Measurements from ENCODE around the gene NALF2.

The NALF2 gene

DNA sequence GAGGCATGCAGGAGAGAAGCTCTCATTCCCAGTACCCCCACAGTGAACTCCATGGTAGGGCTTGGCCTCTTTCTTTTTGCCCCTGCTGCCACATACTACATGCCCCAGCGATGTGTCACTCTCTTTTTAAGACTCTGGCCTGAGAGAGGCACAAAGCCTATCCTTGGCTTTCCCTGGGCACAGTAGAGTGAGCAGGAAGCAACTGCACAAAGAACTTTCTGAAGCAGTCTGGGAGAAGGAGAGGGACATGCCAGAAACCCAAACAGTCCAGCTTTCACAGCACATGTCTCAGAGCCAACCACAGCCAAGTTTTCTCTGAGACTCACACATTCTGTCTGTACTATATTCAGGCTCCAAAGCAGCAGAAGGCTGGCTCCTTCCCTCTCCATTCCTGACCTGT, 7.9 kb upstream of the NALF2 start:
- no peak for DNase-seq (ENCODE audit: low read depth)
- TF ChIP-seq, protein P1, sequence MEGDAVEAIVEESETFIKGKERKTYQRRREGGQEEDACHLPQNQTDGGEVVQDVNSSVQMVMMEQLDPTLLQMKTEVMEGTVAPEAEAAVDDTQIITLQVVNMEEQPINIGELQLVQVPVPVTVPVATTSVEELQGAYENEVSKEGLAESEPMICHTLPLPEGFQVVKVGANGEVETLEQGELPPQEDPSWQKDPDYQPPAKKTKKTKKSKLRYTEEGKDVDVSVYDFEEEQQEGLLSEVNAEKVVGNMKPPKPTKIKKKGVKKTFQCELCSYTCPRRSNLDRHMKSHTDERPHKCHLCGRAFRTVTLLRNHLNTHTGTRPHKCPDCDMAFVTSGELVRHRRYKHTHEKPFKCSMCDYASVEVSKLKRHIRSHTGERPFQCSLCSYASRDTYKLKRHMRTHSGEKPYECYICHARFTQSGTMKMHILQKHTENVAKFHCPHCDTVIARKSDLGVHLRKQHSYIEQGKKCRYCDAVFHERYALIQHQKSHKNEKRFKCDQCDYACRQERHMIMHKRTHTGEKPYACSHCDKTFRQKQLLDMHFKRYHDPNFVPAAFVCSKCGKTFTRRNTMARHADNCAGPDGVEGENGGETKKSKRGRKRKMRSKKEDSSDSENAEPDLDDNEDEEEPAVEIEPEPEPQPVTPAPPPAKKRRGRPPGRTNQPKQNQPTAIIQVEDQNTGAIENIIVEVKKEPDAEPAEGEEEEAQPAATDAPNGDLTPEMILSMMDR (IDR thresholded peaks at IDR 0.05; ENCODE audit: low read length, missing control alignments): no peak
- H3K4me3 ChIP-seq (replicated peaks; ENCODE audit: low read depth, low read length): no peak overlapping the region

DNA sequence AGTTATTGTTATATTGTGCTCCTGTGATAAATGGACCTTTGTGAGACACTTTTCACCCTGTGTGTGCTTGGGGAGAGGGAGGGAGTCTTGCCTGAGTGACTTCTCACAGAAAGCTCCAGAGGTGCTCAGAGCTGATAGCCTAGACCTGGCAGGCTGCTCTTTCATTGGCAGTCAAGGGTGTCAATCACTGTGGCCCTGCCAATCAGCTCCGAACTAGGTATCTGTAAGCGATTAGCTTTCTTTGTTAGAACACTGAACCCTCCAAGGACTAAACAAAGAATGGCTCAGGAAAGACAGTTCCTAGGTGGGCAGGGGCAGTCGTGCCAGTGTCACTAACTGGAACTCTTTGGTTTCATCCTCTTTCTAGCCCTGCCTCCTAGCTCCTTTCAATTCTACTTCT, 2.7 kb upstream of the NALF2 start:
- DNase-seq (ENCODE audit: low read depth): peak; percentile 12
- no peak overlapping the region for H3K4me3 ChIP-seq (replicated peaks; ENCODE audit: low read depth, low read length)
- TF ChIP-seq, protein P1 (IDR thresholded peaks at IDR 0.05; ENCODE audit: low read length, missing control alignments): no peak

DNA sequence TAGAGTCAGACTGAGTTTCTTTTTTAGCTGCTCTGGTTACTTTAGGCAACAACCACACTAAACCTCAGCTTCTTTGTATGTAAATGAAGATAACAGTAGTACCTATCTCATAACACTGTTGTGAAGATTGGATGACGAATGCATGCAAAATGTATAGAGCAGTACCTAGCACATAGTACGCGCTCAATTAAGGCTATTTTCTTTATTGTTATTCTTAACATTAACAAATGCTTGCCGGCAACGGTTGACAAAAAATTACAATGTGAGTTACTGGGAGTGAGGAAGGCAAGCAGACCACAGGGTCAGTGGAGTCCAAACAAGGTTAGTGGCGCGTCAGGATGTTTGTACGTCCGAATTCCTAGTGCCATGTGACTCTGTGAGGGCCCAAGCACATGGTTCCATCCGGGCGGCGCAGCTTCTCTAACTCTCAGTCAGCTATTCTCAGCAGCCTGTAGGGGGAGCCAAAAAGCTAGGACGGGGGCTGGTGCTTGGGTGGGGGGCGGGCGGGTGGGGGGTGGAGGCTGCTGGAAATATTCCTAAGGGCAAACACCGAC, 821 bp upstream of the NALF2 start:
- no peak overlapping the region for H3K4me3 ChIP-seq (replicated peaks; ENCODE audit: low read depth, low read length)
- DNase-seq (ENCODE audit: low read depth): peak; percentile 50
- TF ChIP-seq, protein P1 (IDR thresholded peaks at IDR 0.05; ENCODE audit: low read length, missing control alignments): peak; percentile 25

DNA sequence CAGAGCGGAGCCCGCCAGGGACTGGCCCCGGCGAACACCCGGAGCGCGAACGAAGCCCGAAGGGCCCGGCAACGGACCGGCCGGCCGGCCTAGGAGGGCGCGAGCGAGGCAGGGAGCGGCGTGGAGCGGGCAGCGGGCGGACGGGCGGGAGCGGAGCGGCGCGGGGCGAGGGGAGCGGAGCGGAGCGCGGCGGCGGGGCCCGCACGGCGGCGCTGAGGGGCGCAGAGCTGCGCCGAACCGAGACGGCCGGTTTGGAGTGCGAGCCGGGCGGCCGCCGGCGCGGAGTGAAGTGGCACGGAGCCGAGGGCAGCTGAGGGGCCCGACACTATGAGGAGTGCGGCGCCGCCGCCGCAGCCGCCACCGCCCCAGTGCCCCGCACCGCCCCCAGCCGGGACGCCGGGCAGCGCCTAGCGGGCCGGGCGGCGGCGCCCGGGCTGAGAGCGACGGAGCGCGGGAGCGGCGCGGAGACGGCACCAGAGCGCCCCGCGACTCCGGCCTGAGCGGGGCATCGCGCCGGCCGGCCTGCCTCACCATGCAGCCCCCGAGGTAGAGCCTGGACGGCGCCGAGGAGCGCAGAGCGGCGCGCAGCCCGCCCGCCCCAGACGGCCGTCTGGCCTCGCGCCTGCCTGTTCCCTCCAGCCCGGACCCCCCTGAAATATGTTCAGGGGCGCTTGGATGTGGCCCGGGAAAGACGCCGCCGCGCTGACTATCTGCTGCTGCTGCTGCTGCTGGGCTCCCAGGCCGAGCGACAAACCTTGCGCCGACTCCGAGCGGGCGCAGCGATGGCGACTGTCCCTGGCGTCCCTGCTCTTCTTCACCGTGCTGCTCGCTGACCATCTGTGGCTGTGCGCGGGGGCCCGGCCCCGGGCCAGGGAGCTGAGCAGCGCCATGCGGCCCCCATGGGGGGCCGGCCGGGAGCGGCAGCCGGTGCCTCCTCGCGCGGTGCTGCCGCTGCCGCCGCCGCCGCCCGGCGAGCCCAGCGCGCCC, 793 bp downstream of the NALF2 start:
- DNase-seq (ENCODE audit: low read depth): no peak
- TF ChIP-seq, protein P1 (IDR thresholded peaks at IDR 0.05; ENCODE audit: low read length, missing control alignments): no peak
- H3K4me3 ChIP-seq (replicated peaks; ENCODE audit: low read depth, low read length): peak overlapping the region; percentile 60

DNA sequence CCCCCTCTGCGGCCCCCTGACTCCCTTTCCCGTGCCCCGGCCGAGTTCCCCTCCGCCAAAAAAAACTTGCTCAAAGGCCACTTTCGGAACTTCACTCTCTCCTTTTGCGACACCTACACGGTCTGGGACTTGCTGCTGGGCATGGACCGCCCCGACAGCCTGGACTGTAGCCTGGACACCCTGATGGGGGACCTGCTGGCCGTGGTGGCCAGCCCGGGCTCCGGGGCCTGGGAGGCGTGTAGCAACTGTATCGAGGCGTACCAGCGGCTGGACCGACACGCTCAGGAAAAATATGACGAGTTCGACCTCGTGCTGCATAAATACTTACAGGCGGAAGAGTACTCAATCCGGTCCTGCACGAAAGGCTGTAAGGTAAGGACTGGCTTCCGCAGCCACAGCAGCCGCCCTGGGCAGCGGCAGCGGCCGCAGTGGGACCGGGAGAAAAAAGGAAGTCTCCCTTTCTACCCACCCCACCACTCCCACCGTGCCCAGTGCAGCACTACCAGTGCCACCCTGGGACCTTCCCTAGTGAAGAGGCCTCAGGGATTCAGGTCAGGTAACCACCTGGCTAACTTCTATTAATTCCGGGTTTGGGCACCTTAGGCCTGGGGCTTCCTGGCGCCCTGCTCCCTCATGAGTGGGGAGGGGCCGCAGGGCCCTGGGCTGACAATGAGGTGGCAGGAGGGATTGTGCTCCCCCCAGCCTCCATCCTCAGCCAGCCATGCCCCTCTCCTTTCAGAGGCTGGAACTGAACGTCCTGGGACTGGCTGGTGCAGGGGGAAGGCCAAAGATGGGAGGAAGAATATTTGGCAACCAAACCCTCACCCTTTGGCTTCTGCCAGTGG, 1.9 kb downstream of the NALF2 start:
- H3K4me3 ChIP-seq (replicated peaks; ENCODE audit: low read depth, low read length): no peak overlapping the region
- no peak for DNase-seq (ENCODE audit: low read depth)
- TF ChIP-seq, protein P1 (IDR thresholded peaks at IDR 0.05; ENCODE audit: low read length, missing control alignments): no peak

DNA sequence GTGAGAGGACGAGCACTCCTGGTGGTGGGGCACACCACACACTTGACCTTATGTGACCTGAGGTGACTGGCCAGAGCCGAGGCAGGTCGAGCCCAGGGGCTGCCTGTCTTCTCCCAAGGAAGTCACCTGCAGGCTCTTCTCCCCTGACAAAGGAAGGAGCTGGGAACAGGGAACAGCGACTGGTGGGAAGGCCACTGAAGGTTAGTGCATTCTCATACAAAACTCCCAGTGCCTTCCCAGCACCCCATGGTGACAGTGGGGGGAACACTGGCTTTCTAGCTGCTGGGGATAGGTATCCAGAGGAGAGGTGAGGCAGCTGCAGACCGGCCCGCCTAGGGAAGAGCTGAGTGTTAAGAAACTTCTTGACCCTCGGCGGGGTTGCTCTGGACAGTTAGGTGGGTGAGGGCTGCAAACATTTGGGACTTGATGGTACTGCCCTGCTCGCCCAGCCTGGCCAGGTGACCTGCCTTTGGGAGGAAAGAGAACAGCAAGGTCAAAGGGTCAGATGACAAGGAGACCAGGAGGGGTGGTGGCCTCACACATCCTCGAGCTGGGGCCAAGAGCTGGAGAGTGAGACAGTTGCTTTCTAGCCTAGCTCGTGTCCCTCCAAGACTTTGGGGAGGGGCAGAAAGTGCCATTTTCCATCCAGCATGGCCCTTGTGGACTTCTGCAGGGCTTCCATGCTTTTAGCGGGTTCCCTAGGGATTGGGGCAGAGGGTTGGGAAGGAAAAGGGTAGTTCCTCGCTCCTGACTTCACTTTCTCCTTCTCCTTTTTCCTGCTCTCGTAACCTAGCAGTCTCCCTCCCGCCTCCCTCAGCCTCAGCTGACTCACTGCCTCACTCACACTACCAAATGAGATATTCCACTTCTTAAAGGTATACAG, 2.7 kb downstream of the NALF2 start:
- peak; percentile 36 for DNase-seq (ENCODE audit: low read depth)

More for the DNA sequence above, 2.7 kb downstream of the NALF2 start:
- H3K4me3 ChIP-seq (replicated peaks; ENCODE audit: low read depth, low read length): no peak overlapping the region
- TF ChIP-seq, protein P1 (IDR thresholded peaks at IDR 0.05; ENCODE audit: low read length, missing control alignments): no peak

Measured in fibroblast of pulmonary artery (primary cell).